ENCODE data around the gene STON2.
"Not testable (repeated sequence)": the region's sequence is repeated elsewhere in the genome, so short reads cannot be mapped to it uniquely, and the experiment has no call there.

The STON2 gene

DNA sequence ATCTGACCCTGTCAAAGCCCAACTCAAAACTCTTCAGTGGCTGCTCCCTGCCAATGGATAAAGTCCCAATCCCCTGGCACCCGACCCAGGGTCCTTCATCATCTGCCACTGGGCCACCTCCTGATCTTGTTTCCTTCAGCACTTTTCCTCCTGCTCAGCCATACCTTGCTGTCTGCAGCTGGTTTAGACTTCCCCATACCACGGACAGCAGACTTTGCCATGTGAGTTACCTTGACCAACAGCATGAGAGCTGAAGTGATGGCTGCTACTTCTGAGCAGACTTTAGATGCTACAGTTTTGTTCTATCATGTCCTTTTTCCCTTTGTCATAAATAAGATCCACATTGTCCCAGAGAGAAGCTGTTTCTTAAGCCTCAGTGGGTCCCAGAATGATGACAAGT is 33.3 kb upstream of the STON2 start:
- no peak for DNase-seq (ENCODE audit: low read depth, low spot score)
- TF ChIP-seq, protein P1, sequence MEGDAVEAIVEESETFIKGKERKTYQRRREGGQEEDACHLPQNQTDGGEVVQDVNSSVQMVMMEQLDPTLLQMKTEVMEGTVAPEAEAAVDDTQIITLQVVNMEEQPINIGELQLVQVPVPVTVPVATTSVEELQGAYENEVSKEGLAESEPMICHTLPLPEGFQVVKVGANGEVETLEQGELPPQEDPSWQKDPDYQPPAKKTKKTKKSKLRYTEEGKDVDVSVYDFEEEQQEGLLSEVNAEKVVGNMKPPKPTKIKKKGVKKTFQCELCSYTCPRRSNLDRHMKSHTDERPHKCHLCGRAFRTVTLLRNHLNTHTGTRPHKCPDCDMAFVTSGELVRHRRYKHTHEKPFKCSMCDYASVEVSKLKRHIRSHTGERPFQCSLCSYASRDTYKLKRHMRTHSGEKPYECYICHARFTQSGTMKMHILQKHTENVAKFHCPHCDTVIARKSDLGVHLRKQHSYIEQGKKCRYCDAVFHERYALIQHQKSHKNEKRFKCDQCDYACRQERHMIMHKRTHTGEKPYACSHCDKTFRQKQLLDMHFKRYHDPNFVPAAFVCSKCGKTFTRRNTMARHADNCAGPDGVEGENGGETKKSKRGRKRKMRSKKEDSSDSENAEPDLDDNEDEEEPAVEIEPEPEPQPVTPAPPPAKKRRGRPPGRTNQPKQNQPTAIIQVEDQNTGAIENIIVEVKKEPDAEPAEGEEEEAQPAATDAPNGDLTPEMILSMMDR (IDR thresholded peaks at IDR 0.05; ENCODE audit: low read depth, low read length) = no peak
- no peak overlapping the region for H3K4me3 ChIP-seq (ENCODE audit: low read depth, low read length)
- in situ Hi-C loops (cut with HindIII; ENCODE audit: low sequenced_read_pairs) = no loop called here

- in situ Hi-C loops (cut with HindIII; ENCODE audit: low sequenced_read_pairs) = no loop called here
- H3K4me3 ChIP-seq (ENCODE audit: low read depth, low read length) = no peak overlapping the region
- peak; percentile 19 for DNase-seq (ENCODE audit: low read depth, low spot score)
- TF ChIP-seq, protein P1 (IDR thresholded peaks at IDR 0.05; ENCODE audit: low read depth, low read length) = no peak
Measured at GRCh38 chr14:81432219-81432661, 32.1 kb upstream of the STON2 start.

GRCh38 chr14:81430235-81430634 is 30.1 kb upstream of the STON2 start:
- TF ChIP-seq, protein P1 (IDR thresholded peaks at IDR 0.05; ENCODE audit: low read depth, low read length) = no peak
- in situ Hi-C loops (cut with HindIII; ENCODE audit: low sequenced_read_pairs) = no loop called here
- no peak for DNase-seq (ENCODE audit: low read depth, low spot score)
- no peak overlapping the region for H3K4me3 ChIP-seq (ENCODE audit: low read depth, low read length)

GRCh38 chr14:81429749-81430148 is 29.6 kb upstream of the STON2 start:
- H3K4me3 ChIP-seq (ENCODE audit: low read depth, low read length); DNase-seq (ENCODE audit: low read depth, low spot score); in situ Hi-C loops (cut with HindIII; ENCODE audit: low sequenced_read_pairs): not testable (repeated sequence)

DNA sequence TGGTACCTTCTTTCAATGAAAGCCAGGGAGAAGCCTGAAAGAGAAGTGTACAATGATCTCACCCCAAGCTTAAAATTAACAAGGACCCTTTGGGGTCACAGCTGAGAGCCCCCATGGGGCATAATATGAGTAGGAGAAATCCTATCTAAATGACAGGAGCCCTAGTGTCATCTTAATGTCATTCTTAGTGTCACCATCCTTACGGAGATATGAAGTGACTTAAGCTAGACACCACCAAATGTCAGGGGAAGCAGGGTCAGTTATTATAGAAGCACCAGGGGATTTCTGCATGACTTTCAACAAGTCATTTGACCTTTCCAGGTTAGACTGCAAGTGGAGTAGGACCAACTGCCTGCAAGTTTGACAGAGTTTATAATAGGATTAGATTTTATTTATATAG is 28.9 kb upstream of the STON2 start:
- TF ChIP-seq, protein P1 (IDR thresholded peaks at IDR 0.05; ENCODE audit: low read depth, low read length) = no peak
- H3K4me3 ChIP-seq (ENCODE audit: low read depth, low read length) = no peak overlapping the region
- DNase-seq (ENCODE audit: low read depth, low spot score) = no peak
- in situ Hi-C loops (cut with HindIII; ENCODE audit: low sequenced_read_pairs) = no loop called here

DNA sequence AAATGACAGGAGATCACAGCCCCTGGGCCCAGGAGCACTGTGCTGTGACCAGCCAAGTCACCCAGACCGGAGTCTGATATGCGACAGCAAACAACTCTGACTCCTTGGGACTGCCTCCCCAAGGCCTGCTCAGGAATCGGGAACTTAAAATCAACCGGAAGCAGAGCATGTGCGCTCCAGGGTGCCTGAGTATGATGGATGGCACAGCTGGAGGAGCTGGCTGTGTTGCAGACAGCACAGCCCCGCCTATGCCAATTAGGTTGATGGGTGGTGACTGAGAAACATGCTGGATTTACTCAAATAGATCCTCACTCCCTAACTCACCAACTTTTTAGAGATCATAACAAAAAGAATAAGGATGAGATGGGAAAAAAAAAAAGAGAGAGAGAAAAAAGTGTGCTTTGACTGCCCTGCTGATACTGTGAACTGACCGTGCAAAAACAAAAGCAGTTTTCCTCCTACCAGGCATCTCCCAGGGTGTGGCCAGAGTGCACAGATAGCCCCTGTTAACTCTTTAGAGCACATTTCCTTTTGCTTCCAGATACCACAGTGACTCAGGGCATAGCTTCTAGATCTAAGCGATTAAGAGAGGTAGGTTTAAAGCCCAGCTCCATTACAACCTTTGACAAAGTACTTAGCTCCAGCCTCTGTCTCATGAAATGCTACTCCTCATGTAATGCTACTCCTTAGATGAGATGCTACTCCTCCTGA is 27.4 kb upstream of the STON2 start:
- in situ Hi-C loops (cut with HindIII; ENCODE audit: low sequenced_read_pairs) = no loop called here
- no peak for DNase-seq (ENCODE audit: low read depth, low spot score)
- TF ChIP-seq, protein P1 (IDR thresholded peaks at IDR 0.05; ENCODE audit: low read depth, low read length) = no peak
- H3K4me3 ChIP-seq (ENCODE audit: low read depth, low read length) = no peak overlapping the region

DNA sequence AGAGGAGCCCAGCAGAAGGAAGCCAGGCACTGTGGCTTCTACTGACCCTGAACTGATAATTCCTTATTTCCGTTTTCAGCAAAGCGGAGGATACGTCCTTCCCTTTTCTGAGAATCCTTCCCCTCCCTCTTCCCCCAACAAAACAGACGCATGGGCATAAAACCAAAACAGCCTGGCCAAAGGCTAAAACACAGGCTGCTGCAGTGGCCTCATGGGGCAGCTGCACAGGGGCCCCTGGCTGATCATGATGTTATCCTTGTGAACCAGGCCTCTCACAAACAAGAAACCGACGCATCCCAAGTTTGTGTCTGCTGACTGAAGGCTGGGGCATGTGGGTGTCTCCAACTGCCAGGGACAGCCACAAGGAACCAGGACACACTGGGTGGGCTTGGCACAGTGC is 23.4 kb upstream of the STON2 start:
- H3K4me3 ChIP-seq (ENCODE audit: low read depth, low read length) = no peak overlapping the region
- no peak for DNase-seq (ENCODE audit: low read depth, low spot score)

More for the DNA sequence above, 23.4 kb upstream of the STON2 start:
- in situ Hi-C loops (cut with HindIII; ENCODE audit: low sequenced_read_pairs) = no loop called here
- TF ChIP-seq, protein P1 (IDR thresholded peaks at IDR 0.05; ENCODE audit: low read depth, low read length) = no peak

Data from astrocyte of the spinal cord (primary cell).